Measurements from ENCODE around the gene B3GAT3. TPM values are rescaled to one million over a fixed set of nuclear protein-coding genes. Genes with fewer than 3 reads are reported as not detected.
A peak's percentile ranks its signal among the peaks of the same experiment; 100 is the strongest.

Gene B3GAT3
- total and polyA plus RNA-seq, 2 donors from 2014 or later, result 50.6 to 66.2 TPM

- no peak for TF ChIP-seq CTCF (IDR thresholded peaks at IDR 0.05; ENCODE audit: borderline replicate concordance, extremely low read depth, insufficient read depth)
- H3K27me3 ChIP-seq (ENCODE audit: control insufficient read depth, insufficient read depth, low read length), result no peaks in the 10 kb centered on the region
- peaks cover 5 to 18% (median 17%) of the 10 kb centered on the region in 3 donors for H3K4me1 ChIP-seq (ENCODE audit: control insufficient read depth in 2 of 3, insufficient read depth in 2 of 3, low read depth in 1 of 3, low read length in 3 of 3)
- peaks cover 6 to 23% (median 17%) of the 10 kb centered on the region in 3 donors for H3K36me3 ChIP-seq (ENCODE audit: control insufficient read depth in 2 of 3, insufficient read depth in 3 of 3, low read length in 3 of 3)
- intact Hi-C loops (cut with DNase I), result no loop called here
- FAIRE-seq (no peak), DNase-seq (peak; percentile 61 to 93 (median 87))
- H3K9ac ChIP-seq (ENCODE audit: low read length in 3 of 3), result peak overlapping the region in 2 of 3 donors; percentile 27 to 67
- no peaks in the 10 kb centered on the region for H3K9me3 ChIP-seq (ENCODE audit: control insufficient read depth in 2 of 3, insufficient read depth in 1 of 3, low read length in 3 of 3)
- peak overlapping the region; percentile 52 to 77 (median 61) for H3K4me3 ChIP-seq (ENCODE audit: low read length in 3 of 3)
- H3K27ac ChIP-seq (ENCODE audit: low read depth in 2 of 2, low read length in 2 of 2), result peak overlapping the region; percentile 69 to 93
These were observed 19.4 kb downstream of the B3GAT3 start for GRCh38 chr11:62602141-62603071.

- intact Hi-C loops (cut with DNase I), result no loop called here
- Histone ChIP-seq H3K4me3 (ENCODE audit: low read length in 3 of 3) (peak within 1 kb of the TSS; percentile 64 to 77 (median 70)), H3K9ac (ENCODE audit: low read length in 3 of 3) (peak within 1 kb of the TSS; percentile 74 to 79 (median 74)), H3K27me3 (ENCODE audit: control insufficient read depth, insufficient read depth, low read length) (no peaks in the 10 kb centered on the region), H3K9me3 (ENCODE audit: control insufficient read depth in 2 of 3, insufficient read depth in 1 of 3, low read length in 3 of 3) (no peaks in the 10 kb centered on the region), H3K36me3 (ENCODE audit: control insufficient read depth in 2 of 3, insufficient read depth in 3 of 3, low read length in 3 of 3) (peaks cover 6 to 29% (median 21%) of the 10 kb centered on the region in 3 donors), H3K4me1 (ENCODE audit: control insufficient read depth in 2 of 3, insufficient read depth in 2 of 3, low read depth in 1 of 3, low read length in 3 of 3) (peaks cover 5 to 18% (median 17%) of the 10 kb centered on the region in 3 donors), H3K27ac (ENCODE audit: low read depth in 2 of 2, low read length in 2 of 2) (peak within 1 kb of the TSS; percentile 91 to 93)
- DNase-seq (peak; percentile 99 to 100 (median 100)), FAIRE-seq (peak; percentile 90)
- TF ChIP-seq CTCF (IDR thresholded peaks at IDR 0.05; ENCODE audit: borderline replicate concordance, extremely low read depth, insufficient read depth), result no peak
These were observed 20.2 kb downstream of the B3GAT3 start, which contains the start of gene MTA2 for GRCh38 chr11:62601372-62602140. MTA2 (minus strand) TSS chr11:62601865; CDS start chr11:62601450, 415 bp downstream.

GRCh38 chr11:62601122-62601371, 20.7 kb downstream of the B3GAT3 start:
- no peak for TF ChIP-seq CTCF (IDR thresholded peaks at IDR 0.05; ENCODE audit: borderline replicate concordance, extremely low read depth, insufficient read depth)
- Histone ChIP-seq H3K4me3 (ENCODE audit: low read length in 3 of 3) (peak overlapping the region; percentile 64 to 77 (median 70)), H3K36me3 (ENCODE audit: control insufficient read depth in 2 of 3, insufficient read depth in 3 of 3, low read length in 3 of 3) (peaks cover 8 to 32% (median 24%) of the 10 kb centered on the region in 3 donors), H3K27me3 (ENCODE audit: control insufficient read depth, insufficient read depth, low read length) (no peaks in the 10 kb centered on the region), H3K9me3 (ENCODE audit: control insufficient read depth in 2 of 3, insufficient read depth in 1 of 3, low read length in 3 of 3) (no peaks in the 10 kb centered on the region), H3K9ac (ENCODE audit: low read length in 3 of 3) (peak overlapping the region; percentile 74 to 79 (median 74)), H3K4me1 (ENCODE audit: control insufficient read depth in 2 of 3, insufficient read depth in 2 of 3, low read depth in 1 of 3, low read length in 3 of 3) (peaks cover 5 to 18% (median 17%) of the 10 kb centered on the region in 3 donors), H3K27ac (ENCODE audit: low read depth in 2 of 2, low read length in 2 of 2) (peak overlapping the region; percentile 91 to 93)
- FAIRE-seq (no peak), DNase-seq (no peak)
- intact Hi-C loops (cut with DNase I), result no loop called here
